B cell (primary cell): ENCODE results near the gene EHF. TPM values are rescaled to one million over a fixed set of nuclear protein-coding genes. Genes with fewer than 3 reads are reported as not detected.

Experiments
- ATAC-seq: fragments of 200-7000 bp; cut with Tn5 transposase; one replicate; pipeline ENCODE4 v1.10.0; 2021; ENCODE audit warnings: low read depth, mild to moderate bottlenecking, moderate number of reproducible peaks, moderate library complexity
- CTCF ChIA-PET: fragments of 350-600 bp; sonication (Branson Sonifier 250); formaldehyde crosslinking; loops from one replicate; lab custom pipeline; 2021; ENCODE audit warnings: antibody characterized with exemption, inconsistent platforms; lab: Charles Lee
- POLR2A ChIA-PET: fragments of 350-600 bp; sonication (Branson Sonifier 250); formaldehyde crosslinking; loops from one replicate; lab custom pipeline; 2021; ENCODE audit warnings: antibody characterized with exemption; lab: Charles Lee
- DNase-seq: peaks from one replicate; pipeline ENCODE4 v3.0.0; 2013
- H2AFZ ChIP-seq: 2 replicates; pipeline ENCODE4 v1.6.1; 2012; ENCODE audit warnings: mild to moderate bottlenecking, low read depth, low read length; ENCODE audit not compliant: insufficient read depth, poor library complexity, severe bottlenecking
- H3K27ac ChIP-seq, 2 donors: 1 replicate in 1 of 2; 2 replicates in 1 of 2; pipeline ENCODE4 v1.5.1; 2012 to 2013; ENCODE audit warnings: low read length in 2 of 2, mild to moderate bottlenecking in 2 of 2, moderate library complexity in 1 of 2
- H3K27me3 ChIP-seq, 4 experiments: fragments of 200-600 bp in 1 of 4; sonication (generic) in 1 of 4; replicated peaks in 1 of 4; 1 replicate in 2 of 4; 2 replicates in 2 of 4; pipeline versions ENCODE4 v1.6.1 to v1.7.0; 2013 to 2016; ENCODE audit warnings: low read length in 3 of 4, mild to moderate bottlenecking in 2 of 4, mixed read lengths in 1 of 4, moderate library complexity in 1 of 4; ENCODE audit not compliant: insufficient read depth in 4 of 4, control insufficient read depth in 3 of 4; ENCODE audit errors: control extremely low read depth in 1 of 4
- H3K36me3 ChIP-seq, 2 experiments: replicated peaks in 1 of 2; 1 replicate in 1 of 2; 2 replicates in 1 of 2; pipeline versions ENCODE4 v1.6.1 to v1.7.1; 2013; ENCODE audit warnings: low read length in 1 of 2; ENCODE audit not compliant: insufficient read depth in 2 of 2, control insufficient read depth in 1 of 2; ENCODE audit errors: control extremely low read depth in 1 of 2, extremely low read depth in 1 of 2
- H3K4me1 ChIP-seq, 2 donors: fragments of 200-600 bp in 1 of 2; sonication (generic) in 1 of 2; 1 replicate in 1 of 2; 2 replicates in 1 of 2; pipeline versions ENCODE4 v1.5.1 to v1.6.1; 2013 to 2017; ENCODE audit warnings: low read length in 2 of 2; ENCODE audit not compliant: control insufficient read depth in 2 of 2, insufficient read depth in 2 of 2
- H3K4me2 ChIP-seq: replicated peaks from 2 replicates; pipeline ENCODE3; 2012; ENCODE audit warnings: mild to moderate bottlenecking, low read depth, low read length; ENCODE audit not compliant: poor library complexity, severe bottlenecking
- H3K4me3 ChIP-seq, 5 experiments: fragments of 200-600 bp in 1 of 5; sonication (generic) in 1 of 5; 1 replicate in 3 of 5; 2 replicates in 2 of 5; pipeline versions ENCODE4 v1.5.1 to v1.7.0; 2011 to 2016; ENCODE audit warnings: low read length in 4 of 5, mild to moderate bottlenecking in 4 of 5, low read depth in 2 of 5, control low read depth in 1 of 5, moderate library complexity in 1 of 5; ENCODE audit not compliant: insufficient read depth in 1 of 5; ENCODE audit errors: control extremely low read depth in 1 of 5, extremely low read depth in 1 of 5
- H3K79me2 ChIP-seq: fragments of 200-600 bp; sonication (generic); one replicate; pipeline ENCODE4 v1.6.0; 2016; ENCODE audit warnings: low read length; ENCODE audit not compliant: control insufficient read depth, insufficient read depth
- H3K9ac ChIP-seq: fragments of 200-600 bp; sonication (generic); 2 replicates; pipeline ENCODE4 v1.6.1; 2017; ENCODE audit warnings: mild to moderate bottlenecking, low read length, moderate library complexity
- H3K9me3 ChIP-seq, 3 donors: one replicate each; pipeline versions ENCODE4 v1.6.1 to v1.7.1; 2013; ENCODE audit warnings: low read length in 2 of 3; ENCODE audit not compliant: control insufficient read depth in 2 of 3, insufficient read depth in 1 of 3; ENCODE audit errors: control extremely low read depth in 1 of 3
- H4K20me1 ChIP-seq: 2 replicates; pipeline ENCODE4 v1.6.0; 2012; ENCODE audit warnings: mild to moderate bottlenecking, low read length; ENCODE audit not compliant: insufficient read depth, control insufficient read depth, poor library complexity, severe bottlenecking
- H3K27ac Mint-ChIP-seq: one replicate; pipeline ENCODE4 v1.8.0; 2021; ENCODE audit warnings: mixed read lengths
- H3K27me3 Mint-ChIP-seq: one replicate; pipeline ENCODE4 v1.8.0; 2021; ENCODE audit warnings: mixed read lengths
- H3K4me1 Mint-ChIP-seq: one replicate; pipeline ENCODE4 v1.8.0; 2021; ENCODE audit warnings: mixed read lengths
- H3K4me3 Mint-ChIP-seq: one replicate; pipeline ENCODE4 v1.8.0; 2021; ENCODE audit warnings: mixed read lengths
- H3K9me3 Mint-ChIP-seq: one replicate; pipeline ENCODE4 v1.8.0; 2022; ENCODE audit warnings: mixed read lengths; ENCODE audit not compliant: insufficient read depth
- EZH2 ChIP-seq: IDR thresholded peaks from 2 replicates; pipeline ENCODE4 v1.6.1; 2012; ENCODE audit warnings: borderline replicate concordance, low read depth, mild to moderate bottlenecking, moderate library complexity, low read length; ENCODE audit not compliant: insufficient read depth, poor library complexity, severe bottlenecking
- WGBS: methylation state at CpG from one replicate; pipeline ENCODE4 v1.1.5; 2013; ENCODE audit warnings: missing lambda C conversion rate; ENCODE audit not compliant: insufficient coverage; 5-methylcytosine and 5-hydroxymethylcytosine counted together
- intact Hi-C: fragments of 100-400 bp; cut with micrococcal nuclease; formaldehyde crosslinking; loops from one replicate; pipeline ENCODE4 v1.10.0; 2022
- polyA plus RNA-seq: library from polyadenylated mRNA; depleted of rRNA; stranded (reverse); fragments of >200 nt; gene quantifications from 2 replicates; pipeline ENCODE4 v1.2.3, GENCODE V29; 2012
- total RNA-seq, 2 donors: library from RNA; stranded (reverse); fragments of 120-200 nt in 1 of 2; gene quantifications; 1 replicate in 1 of 2; 2 replicates in 1 of 2; pipeline versions ENCODE4 v1.2.3 to v1.2.4, GENCODE V29; 2013 to 2022
- TF ChIP-seq, protein P1 (sequence below): fragments of 200-600 bp; IDR thresholded peaks from one replicate; pipeline ENCODE4 v1.8.0; 2022; ENCODE audit warnings: antibody characterized with exemption, mild to moderate bottlenecking

Gene EHF
- total and polyA plus RNA-seq, 2 donors (not counting 1 experiment from before 2014, with no cell fraction given) = not detected

DNA sequence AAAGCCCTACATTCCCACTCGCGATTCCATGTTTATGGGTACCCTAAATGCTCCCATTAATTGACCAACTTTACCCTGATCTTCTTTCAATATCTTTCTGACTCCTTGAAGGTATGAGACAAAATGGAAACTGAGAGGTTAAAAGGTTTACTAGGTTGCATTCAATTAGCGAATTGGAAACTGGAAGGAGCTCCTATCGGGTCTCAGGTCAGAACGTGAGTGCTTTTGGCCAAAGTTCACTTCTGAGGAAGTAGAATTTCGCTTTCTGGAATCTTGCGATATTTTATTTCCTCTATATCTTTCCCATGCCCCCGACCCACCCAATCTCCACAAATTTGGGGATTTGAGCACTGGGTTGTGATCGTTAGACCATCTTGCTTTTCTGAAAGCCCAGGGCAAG is 2.6 kb downstream of the EHF start:
- Histone ChIP-seq H3K4me3 (no peak overlapping the region), H3K4me2 (peak overlapping the region; percentile 16), H3K36me3 (no peaks in the 10 kb centered on the region), H3K9ac (no peak overlapping the region), H3K79me2 (no peaks in the 10 kb centered on the region), H3K27ac (no peak overlapping the region), H2AFZ (no peak overlapping the region), H3K27me3 (peaks cover 0 to 12% (median 0%) of the 10 kb centered on the region in 4 experiments), H3K9me3 (no peaks in the 10 kb centered on the region), H4K20me1 (no peaks in the 10 kb centered on the region), H3K4me1 (peaks cover 0 to 13% of the 10 kb centered on the region in 2 donors)
- Mint-ChIP-seq H3K27ac (no peak overlapping the region), H3K4me1 (peaks cover 19% of the 10 kb centered on the region), H3K27me3 (peaks cover 14% of the 10 kb centered on the region), H3K4me3 (no peak overlapping the region), H3K9me3 (no peaks in the 10 kb centered on the region)
- ATAC-seq (no peak), DNase-seq (no peak)
- WGBS = 83% methylated on average over 3 of the region's 9 CpGs
- TF ChIP-seq, protein P1, sequence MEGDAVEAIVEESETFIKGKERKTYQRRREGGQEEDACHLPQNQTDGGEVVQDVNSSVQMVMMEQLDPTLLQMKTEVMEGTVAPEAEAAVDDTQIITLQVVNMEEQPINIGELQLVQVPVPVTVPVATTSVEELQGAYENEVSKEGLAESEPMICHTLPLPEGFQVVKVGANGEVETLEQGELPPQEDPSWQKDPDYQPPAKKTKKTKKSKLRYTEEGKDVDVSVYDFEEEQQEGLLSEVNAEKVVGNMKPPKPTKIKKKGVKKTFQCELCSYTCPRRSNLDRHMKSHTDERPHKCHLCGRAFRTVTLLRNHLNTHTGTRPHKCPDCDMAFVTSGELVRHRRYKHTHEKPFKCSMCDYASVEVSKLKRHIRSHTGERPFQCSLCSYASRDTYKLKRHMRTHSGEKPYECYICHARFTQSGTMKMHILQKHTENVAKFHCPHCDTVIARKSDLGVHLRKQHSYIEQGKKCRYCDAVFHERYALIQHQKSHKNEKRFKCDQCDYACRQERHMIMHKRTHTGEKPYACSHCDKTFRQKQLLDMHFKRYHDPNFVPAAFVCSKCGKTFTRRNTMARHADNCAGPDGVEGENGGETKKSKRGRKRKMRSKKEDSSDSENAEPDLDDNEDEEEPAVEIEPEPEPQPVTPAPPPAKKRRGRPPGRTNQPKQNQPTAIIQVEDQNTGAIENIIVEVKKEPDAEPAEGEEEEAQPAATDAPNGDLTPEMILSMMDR = no peak
- no peak for TF ChIP-seq EZH2
- ChIA-PET POLR2A (no interaction called here), CTCF (no interaction called here)
- intact Hi-C loops = no loop called here

DNA sequence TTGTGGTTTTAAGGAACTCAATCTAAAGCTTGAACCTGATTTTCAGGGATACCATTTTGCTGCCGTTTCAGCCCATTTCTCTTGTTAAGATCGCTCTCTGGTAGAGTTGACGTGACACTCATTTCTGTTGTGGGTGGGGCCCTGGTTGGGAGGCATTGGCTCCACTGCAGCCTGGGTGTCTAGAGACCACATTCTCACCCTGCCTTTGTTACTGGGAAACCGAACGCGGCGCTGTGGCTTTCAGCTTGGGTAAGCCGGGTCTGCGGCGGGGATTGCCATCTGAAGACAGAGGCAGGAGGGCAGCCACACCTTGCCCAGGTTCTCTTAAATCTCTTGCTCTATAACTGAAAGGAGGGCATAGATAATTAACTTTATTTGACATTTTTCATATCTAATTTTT is 3.2 kb downstream of the EHF start:
- POLR2A ChIA-PET = no interaction called here
- Histone ChIP-seq H3K27me3 (peaks cover 0 to 12% (median 0%) of the 10 kb centered on the region in 4 experiments), H4K20me1 (no peaks in the 10 kb centered on the region), H3K9ac (no peak overlapping the region), H2AFZ (no peak overlapping the region), H3K4me2 (peak overlapping the region; percentile 16), H3K79me2 (no peaks in the 10 kb centered on the region), H3K4me3 (no peak overlapping the region), H3K27ac (no peak overlapping the region), H3K36me3 (no peaks in the 10 kb centered on the region), H3K4me1 (peaks cover 0 to 13% of the 10 kb centered on the region in 2 donors), H3K9me3 (no peaks in the 10 kb centered on the region)
- Mint-ChIP-seq H3K4me3 (peak overlapping the region; percentile 56), H3K4me1 (peaks cover 19% of the 10 kb centered on the region), H3K9me3 (no peaks in the 10 kb centered on the region), H3K27me3 (peaks cover 14% of the 10 kb centered on the region), H3K27ac (peak overlapping the region; percentile 48)
- ATAC-seq (peak; percentile 70), DNase-seq (peak; percentile 42)
- 65% methylated on average over 7 of the region's 10 CpGs for WGBS
- TF ChIP-seq, protein P1 = no peak
- TF ChIP-seq EZH2 = no peak
- CTCF ChIA-PET = interaction anchor here (0.8 to 1.9 kb wide), 2 partner anchors 22 to 36 kb away, joined by 3 to 4 read pairs; no protein-coding TSS in a partner anchor
- intact Hi-C loops = no loop called here
